ENCODE results near the gene CRISPLD2.
"Not testable (repeated sequence)": the region's sequence is repeated elsewhere in the genome, so short reads cannot be mapped to it uniquely, and the experiment has no call there.

CRISPLD2 gene

GRCh38 chr16:84937196-84938005 lies 117.6 kb downstream of the CRISPLD2 start:
- no peak for DNase-seq (ENCODE audit: low read depth)
- no peak overlapping the region for H3K4me3 ChIP-seq (ENCODE audit: low read depth, low read length)
- TF ChIP-seq CTCF (IDR thresholded peaks at IDR 0.05; ENCODE audit: low read depth, low read length, missing control alignments) = no peak

GRCh38 chr16:84938616-84939015 lies 118.8 kb downstream of the CRISPLD2 start:
- H3K4me3 ChIP-seq (ENCODE audit: low read depth, low read length); DNase-seq (ENCODE audit: low read depth): not testable (repeated sequence)

- H3K4me3 ChIP-seq (ENCODE audit: low read depth, low read length) = no peak overlapping the region
- TF ChIP-seq CTCF (IDR thresholded peaks at IDR 0.05; ENCODE audit: low read depth, low read length, missing control alignments) = no peak
These were observed 121.1 kb downstream of the CRISPLD2 start for GRCh38 chr16:84940670-84941551.

GRCh38 chr16:84941921-84942320 lies 122.1 kb downstream of the CRISPLD2 start:
- no peak overlapping the region for H3K4me3 ChIP-seq (ENCODE audit: low read depth, low read length)
- no peak for DNase-seq (ENCODE audit: low read depth)

More at GRCh38 chr16:84940670-84941551, 121.1 kb downstream of the CRISPLD2 start:
- no peak for DNase-seq (ENCODE audit: low read depth)

GRCh38 chr16:84942786-84943185 lies 123.0 kb downstream of the CRISPLD2 start:
- H3K4me3 ChIP-seq (ENCODE audit: low read depth, low read length) = no peak overlapping the region
- no peak for TF ChIP-seq CTCF (IDR thresholded peaks at IDR 0.05; ENCODE audit: low read depth, low read length, missing control alignments)
- DNase-seq (ENCODE audit: low read depth) = no peak

More at GRCh38 chr16:84941921-84942320, 122.1 kb downstream of the CRISPLD2 start:
- no peak for TF ChIP-seq CTCF (IDR thresholded peaks at IDR 0.05; ENCODE audit: low read depth, low read length, missing control alignments)

- TF ChIP-seq CTCF (IDR thresholded peaks at IDR 0.05; ENCODE audit: low read depth, low read length, missing control alignments) = no peak
- no peak for DNase-seq (ENCODE audit: low read depth)
- no peak overlapping the region for H3K4me3 ChIP-seq (ENCODE audit: low read depth, low read length)
These were observed 123.8 kb downstream of the CRISPLD2 start for GRCh38 chr16:84943620-84944019.

- no peak for TF ChIP-seq CTCF (IDR thresholded peaks at IDR 0.05; ENCODE audit: low read depth, low read length, missing control alignments)
- no peak for DNase-seq (ENCODE audit: low read depth)
- no peak overlapping the region for H3K4me3 ChIP-seq (ENCODE audit: low read depth, low read length)
These were observed 127.2 kb downstream of the CRISPLD2 start for GRCh38 chr16:84947022-84947421.
